Stimulated activated naive CD8-positive, alpha-beta T cell treated with anti-CD3 and anti-CD28 coated beads, Interleukin-15, Interleukin-2, amounts not matched to agents 100 ng/mL and 50 ng/mL, for 24 hours (primary cell): ENCODE data around the gene NTN1.
A peak's percentile ranks its signal among the peaks of the same experiment; 100 is the strongest.

Experiments
- H3K27ac Mint-ChIP-seq: one replicate; pipeline ENCODE4 v1.8.0; 2021; ENCODE audit warnings: mild to moderate bottlenecking, mixed read lengths
- H3K27me3 Mint-ChIP-seq: one replicate; pipeline ENCODE4 v1.8.0; 2021; ENCODE audit warnings: mixed read lengths
- H3K36me3 Mint-ChIP-seq: one replicate; pipeline ENCODE4 v1.8.0; 2021; ENCODE audit warnings: low read depth, mixed read lengths
- H3K4me1 Mint-ChIP-seq: one replicate; pipeline ENCODE4 v1.8.0; 2021; ENCODE audit warnings: low read depth, mixed read lengths
- H3K4me3 Mint-ChIP-seq: one replicate; pipeline ENCODE4 v1.8.0; 2021; ENCODE audit warnings: mild to moderate bottlenecking, mixed read lengths
- H3K9me3 Mint-ChIP-seq: one replicate; pipeline ENCODE4 v1.8.0; 2021; ENCODE audit warnings: mixed read lengths

NTN1 gene

GRCh38 chr17:9239793-9240658 is 218.7 kb downstream of the NTN1 start:
- Mint-ChIP-seq H3K4me1 (peaks cover 22% of the 10 kb centered on the region), H3K27me3 (peaks cover 4% of the 10 kb centered on the region), H3K9me3 (no peaks in the 10 kb centered on the region), H3K36me3 (no peaks in the 10 kb centered on the region), H3K4me3 (peak overlapping the region; percentile 82), H3K27ac (peak overlapping the region; percentile 75)

GRCh38 chr17:9240659-9241370 is 219.5 kb downstream of the NTN1 start:
- H3K4me1 Mint-ChIP-seq: peaks cover 15% of the 10 kb centered on the region
- peak overlapping the region; percentile 10 for H3K4me3 Mint-ChIP-seq
- H3K9me3 Mint-ChIP-seq: no peaks in the 10 kb centered on the region
- no peaks in the 10 kb centered on the region for H3K36me3 Mint-ChIP-seq
- no peaks in the 10 kb centered on the region for H3K27me3 Mint-ChIP-seq
- no peak overlapping the region for H3K27ac Mint-ChIP-seq

GRCh38 chr17:9241371-9241712 is 220.0 kb downstream of the NTN1 start:
- Mint-ChIP-seq H3K4me3 (peak overlapping the region; percentile 17), H3K9me3 (no peaks in the 10 kb centered on the region), H3K36me3 (no peaks in the 10 kb centered on the region), H3K27me3 (no peaks in the 10 kb centered on the region), H3K4me1 (peaks cover 15% of the 10 kb centered on the region), H3K27ac (no peak overlapping the region)

- Mint-ChIP-seq H3K27me3 (no peaks in the 10 kb centered on the region), H3K4me1 (peaks cover 15% of the 10 kb centered on the region), H3K4me3 (no peak overlapping the region), H3K9me3 (no peaks in the 10 kb centered on the region), H3K27ac (no peak overlapping the region), H3K36me3 (no peaks in the 10 kb centered on the region)
Observed at GRCh38 chr17:9241774-9242496, 220.6 kb downstream of the NTN1 start.

GRCh38 chr17:9242497-9242881 is 221.2 kb downstream of the NTN1 start:
- no peaks in the 10 kb centered on the region for H3K27me3 Mint-ChIP-seq
- no peak overlapping the region for H3K4me3 Mint-ChIP-seq
- no peaks in the 10 kb centered on the region for H3K36me3 Mint-ChIP-seq
- peaks cover 15% of the 10 kb centered on the region for H3K4me1 Mint-ChIP-seq
- H3K9me3 Mint-ChIP-seq: no peaks in the 10 kb centered on the region
- no peak overlapping the region for H3K27ac Mint-ChIP-seq

GRCh38 chr17:9242983-9243382 is 221.7 kb downstream of the NTN1 start:
- no peak overlapping the region for H3K4me3 Mint-ChIP-seq
- peaks cover 15% of the 10 kb centered on the region for H3K4me1 Mint-ChIP-seq
- H3K27me3 Mint-ChIP-seq: no peaks in the 10 kb centered on the region
- no peaks in the 10 kb centered on the region for H3K9me3 Mint-ChIP-seq
- no peaks in the 10 kb centered on the region for H3K36me3 Mint-ChIP-seq
- H3K27ac Mint-ChIP-seq: no peak overlapping the region

GRCh38 chr17:9244066-9245052 is 223.0 kb downstream of the NTN1 start:
- Mint-ChIP-seq H3K4me3 (no peak overlapping the region), H3K9me3 (no peaks in the 10 kb centered on the region), H3K27me3 (no peaks in the 10 kb centered on the region), H3K27ac (no peak overlapping the region), H3K36me3 (no peaks in the 10 kb centered on the region), H3K4me1 (peaks cover 6% of the 10 kb centered on the region)

- H3K36me3 Mint-ChIP-seq: no peaks in the 10 kb centered on the region
- peaks cover 6% of the 10 kb centered on the region for H3K4me1 Mint-ChIP-seq
- no peaks in the 10 kb centered on the region for H3K27me3 Mint-ChIP-seq
- H3K4me3 Mint-ChIP-seq: no peak overlapping the region
- H3K27ac Mint-ChIP-seq: no peak overlapping the region
- H3K9me3 Mint-ChIP-seq: no peaks in the 10 kb centered on the region
Observed at GRCh38 chr17:9247401-9247938, 226.2 kb downstream of the NTN1 start.

GRCh38 chr17:9249245-9249953 is 228.1 kb downstream of the NTN1 start:
- Mint-ChIP-seq H3K36me3 (no peaks in the 10 kb centered on the region), H3K4me1 (peaks cover 19% of the 10 kb centered on the region), H3K27me3 (no peaks in the 10 kb centered on the region), H3K4me3 (no peak overlapping the region), H3K27ac (no peak overlapping the region), H3K9me3 (no peaks in the 10 kb centered on the region)

GRCh38 chr17:9251273-9251672 is 230.0 kb downstream of the NTN1 start:
- no peak overlapping the region for H3K4me3 Mint-ChIP-seq
- H3K9me3 Mint-ChIP-seq: no peaks in the 10 kb centered on the region
- peak overlapping the region; percentile 36 for H3K27ac Mint-ChIP-seq
- H3K27me3 Mint-ChIP-seq: no peaks in the 10 kb centered on the region
- no peaks in the 10 kb centered on the region for H3K36me3 Mint-ChIP-seq
- peaks cover 21% of the 10 kb centered on the region for H3K4me1 Mint-ChIP-seq

- H3K27ac Mint-ChIP-seq: peak overlapping the region; percentile 85
- no peaks in the 10 kb centered on the region for H3K9me3 Mint-ChIP-seq
Observed at GRCh38 chr17:9253308-9253707, 232.0 kb downstream of the NTN1 start.

GRCh38 chr17:9254841-9255240 is 233.5 kb downstream of the NTN1 start:
- Mint-ChIP-seq H3K4me1 (peaks cover 48% of the 10 kb centered on the region), H3K27ac (no peak overlapping the region), H3K4me3 (no peak overlapping the region), H3K36me3 (peaks cover 4% of the 10 kb centered on the region), H3K9me3 (no peaks in the 10 kb centered on the region), H3K27me3 (no peaks in the 10 kb centered on the region)

More at GRCh38 chr17:9253308-9253707, 232.0 kb downstream of the NTN1 start:
- H3K4me1 Mint-ChIP-seq: peaks cover 38% of the 10 kb centered on the region
- H3K27me3 Mint-ChIP-seq: no peaks in the 10 kb centered on the region
- H3K36me3 Mint-ChIP-seq: no peaks in the 10 kb centered on the region
- peak overlapping the region; percentile 4 for H3K4me3 Mint-ChIP-seq

GRCh38 chr17:9255833-9256232 is 234.5 kb downstream of the NTN1 start:
- Mint-ChIP-seq H3K27ac (no peak overlapping the region), H3K4me1 (peaks cover 48% of the 10 kb centered on the region), H3K4me3 (no peak overlapping the region), H3K27me3 (no peaks in the 10 kb centered on the region), H3K9me3 (no peaks in the 10 kb centered on the region), H3K36me3 (peaks cover 4% of the 10 kb centered on the region)
